ENCODE results near the gene UQCRHL.

DNA sequence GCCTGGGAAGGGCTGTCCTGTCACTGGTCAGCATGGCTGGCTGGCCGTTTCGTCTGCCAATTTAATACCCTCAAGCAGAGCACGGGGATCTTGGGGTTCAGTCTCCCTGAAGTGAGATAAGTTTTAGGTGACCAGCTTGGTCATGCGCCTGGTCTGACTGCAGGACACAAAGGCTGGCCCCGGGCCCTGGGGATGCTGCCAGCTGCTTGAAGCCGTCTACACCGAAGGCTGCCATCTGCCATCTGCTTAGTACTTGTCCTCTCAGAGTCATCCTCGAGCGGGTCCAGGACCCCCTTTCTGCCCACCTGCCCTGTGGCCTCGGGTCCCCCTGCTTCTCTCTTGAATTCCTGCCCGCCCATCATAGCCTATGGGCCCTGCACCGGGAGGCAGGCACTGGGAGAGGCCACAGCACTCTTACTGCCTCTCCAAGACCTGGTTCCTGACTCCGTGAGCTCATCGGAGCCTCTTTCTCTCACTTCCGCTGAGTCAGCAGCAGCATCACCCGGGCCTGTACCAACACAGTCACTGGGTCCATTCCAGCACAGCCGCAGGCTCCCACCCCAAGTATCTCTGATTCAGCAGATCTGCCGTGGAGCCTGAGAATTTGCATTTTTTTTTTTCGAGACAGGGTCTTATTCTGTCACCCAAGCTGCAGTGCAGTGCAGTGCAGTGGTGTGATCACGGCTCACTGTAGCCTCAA, 41.8 kb downstream of the UQCRHL start:
- no peak for TF ChIP-seq EZH2 (IDR thresholded peaks at IDR 0.05; ENCODE audit: low read depth, unreplicated experiment)
- TF ChIP-seq, protein P1, sequence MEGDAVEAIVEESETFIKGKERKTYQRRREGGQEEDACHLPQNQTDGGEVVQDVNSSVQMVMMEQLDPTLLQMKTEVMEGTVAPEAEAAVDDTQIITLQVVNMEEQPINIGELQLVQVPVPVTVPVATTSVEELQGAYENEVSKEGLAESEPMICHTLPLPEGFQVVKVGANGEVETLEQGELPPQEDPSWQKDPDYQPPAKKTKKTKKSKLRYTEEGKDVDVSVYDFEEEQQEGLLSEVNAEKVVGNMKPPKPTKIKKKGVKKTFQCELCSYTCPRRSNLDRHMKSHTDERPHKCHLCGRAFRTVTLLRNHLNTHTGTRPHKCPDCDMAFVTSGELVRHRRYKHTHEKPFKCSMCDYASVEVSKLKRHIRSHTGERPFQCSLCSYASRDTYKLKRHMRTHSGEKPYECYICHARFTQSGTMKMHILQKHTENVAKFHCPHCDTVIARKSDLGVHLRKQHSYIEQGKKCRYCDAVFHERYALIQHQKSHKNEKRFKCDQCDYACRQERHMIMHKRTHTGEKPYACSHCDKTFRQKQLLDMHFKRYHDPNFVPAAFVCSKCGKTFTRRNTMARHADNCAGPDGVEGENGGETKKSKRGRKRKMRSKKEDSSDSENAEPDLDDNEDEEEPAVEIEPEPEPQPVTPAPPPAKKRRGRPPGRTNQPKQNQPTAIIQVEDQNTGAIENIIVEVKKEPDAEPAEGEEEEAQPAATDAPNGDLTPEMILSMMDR (conservative IDR thresholded peaks at IDR 0.05; ENCODE audit: low read depth in 2 of 2), result no peak
- no peak for TF ChIP-seq CREB1 (CRISPR knock-in tag; IDR thresholded peaks at IDR 0.05; ENCODE audit: low read depth)
- no peak for TF ChIP-seq REST (IDR thresholded peaks at IDR 0.05; ENCODE audit: unreplicated experiment)
- TF ChIP-seq STAT1 (IDR thresholded peaks at IDR 0.05; ENCODE audit: unreplicated experiment), result no peak
- no peak for TF ChIP-seq POLR2AphosphoS5 (IDR thresholded peaks at IDR 0.05; ENCODE audit: low read depth)
